SH-SY5Y (cell line): ENCODE data around the gene ADGRL3.

Experiments used
- GATA2 ChIP-seq: IDR thresholded peaks from 2 replicates; pipeline ENCODE4 v1.6.1; 2011; ENCODE audit warnings: mild to moderate bottlenecking, low read depth, low read length
- GATA3 ChIP-seq: IDR thresholded peaks from 2 replicates; pipeline ENCODE4 v1.6.1; 2011; ENCODE audit warnings: low read depth, mild to moderate bottlenecking, low read length, moderate library complexity

GRCh38 chr4:62057031-62057430 lies 856.9 kb downstream of the ADGRL3 start:
- TF ChIP-seq GATA3: no peak
- TF ChIP-seq GATA2: no peak
